T-helper 1 cell treated with Interleukin-12 subunit alpha and Interleukin-12 subunit beta and Interleukin-4 antibody, amounts not matched to agents 30 μg/mL and 1 μg/mL, for 36 hours (primary cell): ENCODE results near the gene NCAPG2.
A peak's percentile ranks its signal among the peaks of the same experiment; 100 is the strongest.
"Not testable (repeated sequence)": the region's sequence is repeated elsewhere in the genome, so short reads cannot be mapped to it uniquely, and the experiment has no call there.

Experiments used
- H3K27ac Mint-ChIP-seq: one replicate; pipeline ENCODE4 v1.8.0; 2021; ENCODE audit warnings: mild to moderate bottlenecking, mixed read lengths
- H3K27me3 Mint-ChIP-seq: one replicate; pipeline ENCODE4 v1.8.0; 2021; ENCODE audit warnings: low read depth, mixed read lengths
- H3K36me3 Mint-ChIP-seq: one replicate; pipeline ENCODE4 v1.8.0; 2021; ENCODE audit warnings: low read depth, mixed read lengths
- H3K4me1 Mint-ChIP-seq: one replicate; pipeline ENCODE4 v1.8.0; 2021; ENCODE audit warnings: low read depth, mixed read lengths
- H3K4me3 Mint-ChIP-seq: one replicate; pipeline ENCODE4 v1.8.0; 2021; ENCODE audit warnings: mild to moderate bottlenecking, moderate library complexity, mixed read lengths
- H3K9me3 Mint-ChIP-seq: one replicate; pipeline ENCODE4 v1.8.0; 2021; ENCODE audit warnings: mixed read lengths

NCAPG2 gene

GRCh38 chr7:158631574-158632195 is 72.9 kb downstream of the NCAPG2 start:
- Mint-ChIP-seq H3K27ac (no peak overlapping the region), H3K4me1 (peaks cover 2% of the 10 kb centered on the region), H3K9me3 (no peaks in the 10 kb centered on the region), H3K36me3 (peaks cover 35% of the 10 kb centered on the region), H3K4me3 (no peak overlapping the region), H3K27me3 (no peaks in the 10 kb centered on the region)

GRCh38 chr7:158626289-158626688 is 78.3 kb downstream of the NCAPG2 start:
- not testable (repeated sequence) for H3K27me3 Mint-ChIP-seq, H3K4me1 Mint-ChIP-seq, H3K27ac Mint-ChIP-seq, H3K9me3 Mint-ChIP-seq, H3K4me3 Mint-ChIP-seq
- peaks cover 41% of the 10 kb centered on the region for H3K36me3 Mint-ChIP-seq

GRCh38 chr7:158623241-158623640 is 81.4 kb downstream of the NCAPG2 start:
- Mint-ChIP-seq H3K9me3 (no peaks in the 10 kb centered on the region), H3K27ac (no peak overlapping the region), H3K4me1 (no peaks in the 10 kb centered on the region), H3K27me3 (no peaks in the 10 kb centered on the region), H3K36me3 (peaks cover 35% of the 10 kb centered on the region), H3K4me3 (no peak overlapping the region)

GRCh38 chr7:158620839-158621441 is 83.7 kb downstream of the NCAPG2 start:
- Mint-ChIP-seq H3K9me3 (no peaks in the 10 kb centered on the region), H3K4me3 (no peak overlapping the region), H3K36me3 (peaks cover 33% of the 10 kb centered on the region), H3K4me1 (peaks cover 2% of the 10 kb centered on the region), H3K27ac (no peak overlapping the region), H3K27me3 (no peaks in the 10 kb centered on the region)

- Mint-ChIP-seq H3K4me1 (peaks cover 2% of the 10 kb centered on the region), H3K27me3 (no peaks in the 10 kb centered on the region), H3K4me3 (no peak overlapping the region), H3K36me3 (peaks cover 30% of the 10 kb centered on the region), H3K9me3 (no peaks in the 10 kb centered on the region), H3K27ac (no peak overlapping the region)
These were observed 84.2 kb downstream of the NCAPG2 start for GRCh38 chr7:158620418-158620817.

GRCh38 chr7:158618745-158619140 is 85.9 kb downstream of the NCAPG2 start:
- no peak overlapping the region for H3K4me3 Mint-ChIP-seq
- peaks cover 28% of the 10 kb centered on the region for H3K36me3 Mint-ChIP-seq
- no peak overlapping the region for H3K27ac Mint-ChIP-seq
- peaks cover 2% of the 10 kb centered on the region for H3K4me1 Mint-ChIP-seq
- no peaks in the 10 kb centered on the region for H3K9me3 Mint-ChIP-seq
- H3K27me3 Mint-ChIP-seq = no peaks in the 10 kb centered on the region

- Mint-ChIP-seq H3K4me1 (peaks cover 2% of the 10 kb centered on the region), H3K27me3 (no peaks in the 10 kb centered on the region), H3K36me3 (peaks cover 20% of the 10 kb centered on the region), H3K9me3 (no peaks in the 10 kb centered on the region), H3K4me3 (no peak overlapping the region), H3K27ac (no peak overlapping the region)
These were observed 86.9 kb downstream of the NCAPG2 start for GRCh38 chr7:158617737-158618128.

GRCh38 chr7:158616050-158616449 is 88.6 kb downstream of the NCAPG2 start:
- Mint-ChIP-seq H3K4me1 (peaks cover 9% of the 10 kb centered on the region), H3K4me3 (no peak overlapping the region), H3K9me3 (no peaks in the 10 kb centered on the region), H3K27me3 (no peaks in the 10 kb centered on the region), H3K36me3 (peaks cover 21% of the 10 kb centered on the region), H3K27ac (no peak overlapping the region)

GRCh38 chr7:158614700-158615099 is 89.9 kb downstream of the NCAPG2 start:
- Mint-ChIP-seq H3K9me3 (no peaks in the 10 kb centered on the region), H3K4me1 (peaks cover 9% of the 10 kb centered on the region), H3K27me3 (no peaks in the 10 kb centered on the region), H3K36me3 (peaks cover 23% of the 10 kb centered on the region), H3K4me3 (no peak overlapping the region), H3K27ac (no peak overlapping the region)

- no peaks in the 10 kb centered on the region for H3K27me3 Mint-ChIP-seq
- H3K4me1 Mint-ChIP-seq = peaks cover 9% of the 10 kb centered on the region
- no peak overlapping the region for H3K27ac Mint-ChIP-seq
- no peak overlapping the region for H3K4me3 Mint-ChIP-seq
- peaks cover 17% of the 10 kb centered on the region for H3K36me3 Mint-ChIP-seq
- H3K9me3 Mint-ChIP-seq = no peaks in the 10 kb centered on the region
These were observed 91.1 kb downstream of the NCAPG2 start for GRCh38 chr7:158613481-158613880.

- H3K27ac Mint-ChIP-seq = no peak overlapping the region
- H3K4me3 Mint-ChIP-seq = no peak overlapping the region
- H3K9me3 Mint-ChIP-seq = no peaks in the 10 kb centered on the region
- H3K4me1 Mint-ChIP-seq = peaks cover 9% of the 10 kb centered on the region
- H3K36me3 Mint-ChIP-seq = peaks cover 12% of the 10 kb centered on the region
- no peaks in the 10 kb centered on the region for H3K27me3 Mint-ChIP-seq
These were observed 92.1 kb downstream of the NCAPG2 start for GRCh38 chr7:158612546-158612945.

- no peak overlapping the region for H3K27ac Mint-ChIP-seq
- H3K4me1 Mint-ChIP-seq = peaks cover 8% of the 10 kb centered on the region
- no peak overlapping the region for H3K4me3 Mint-ChIP-seq
- no peaks in the 10 kb centered on the region for H3K27me3 Mint-ChIP-seq
- no peaks in the 10 kb centered on the region for H3K9me3 Mint-ChIP-seq
- H3K36me3 Mint-ChIP-seq = peaks cover 11% of the 10 kb centered on the region
These were observed 93.1 kb downstream of the NCAPG2 start for GRCh38 chr7:158611541-158611940.

- peaks cover 8% of the 10 kb centered on the region for H3K36me3 Mint-ChIP-seq
- no peak overlapping the region for H3K4me3 Mint-ChIP-seq
- H3K27ac Mint-ChIP-seq = peak overlapping the region; percentile 31
- no peaks in the 10 kb centered on the region for H3K9me3 Mint-ChIP-seq
- no peaks in the 10 kb centered on the region for H3K27me3 Mint-ChIP-seq
- peaks cover 7% of the 10 kb centered on the region for H3K4me1 Mint-ChIP-seq
These were observed 95.2 kb downstream of the NCAPG2 start for GRCh38 chr7:158609313-158609974.

- H3K4me3 Mint-ChIP-seq = no peak overlapping the region
- no peaks in the 10 kb centered on the region for H3K27me3 Mint-ChIP-seq
- no peaks in the 10 kb centered on the region for H3K9me3 Mint-ChIP-seq
- H3K36me3 Mint-ChIP-seq = peaks cover 8% of the 10 kb centered on the region
- H3K4me1 Mint-ChIP-seq = peaks cover 7% of the 10 kb centered on the region
- H3K27ac Mint-ChIP-seq = no peak overlapping the region
These were observed 97.0 kb downstream of the NCAPG2 start for GRCh38 chr7:158607563-158607962.

- Mint-ChIP-seq H3K4me1 (peaks cover 4% of the 10 kb centered on the region), H3K36me3 (peaks cover 8% of the 10 kb centered on the region), H3K9me3 (no peaks in the 10 kb centered on the region), H3K4me3 (no peak overlapping the region), H3K27me3 (no peaks in the 10 kb centered on the region), H3K27ac (no peak overlapping the region)
These were observed 97.8 kb downstream of the NCAPG2 start for GRCh38 chr7:158606671-158607424.
